SH-SY5Y (cell line): Measurements from ENCODE around the gene ADTRP.

Source experiments
- GATA2 ChIP-seq: IDR thresholded peaks from 2 replicates; pipeline ENCODE4 v1.6.1; 2011; ENCODE audit warnings: mild to moderate bottlenecking, low read depth, low read length
- GATA3 ChIP-seq: IDR thresholded peaks from 2 replicates; pipeline ENCODE4 v1.6.1; 2011; ENCODE audit warnings: low read depth, mild to moderate bottlenecking, low read length, moderate library complexity

DNA sequence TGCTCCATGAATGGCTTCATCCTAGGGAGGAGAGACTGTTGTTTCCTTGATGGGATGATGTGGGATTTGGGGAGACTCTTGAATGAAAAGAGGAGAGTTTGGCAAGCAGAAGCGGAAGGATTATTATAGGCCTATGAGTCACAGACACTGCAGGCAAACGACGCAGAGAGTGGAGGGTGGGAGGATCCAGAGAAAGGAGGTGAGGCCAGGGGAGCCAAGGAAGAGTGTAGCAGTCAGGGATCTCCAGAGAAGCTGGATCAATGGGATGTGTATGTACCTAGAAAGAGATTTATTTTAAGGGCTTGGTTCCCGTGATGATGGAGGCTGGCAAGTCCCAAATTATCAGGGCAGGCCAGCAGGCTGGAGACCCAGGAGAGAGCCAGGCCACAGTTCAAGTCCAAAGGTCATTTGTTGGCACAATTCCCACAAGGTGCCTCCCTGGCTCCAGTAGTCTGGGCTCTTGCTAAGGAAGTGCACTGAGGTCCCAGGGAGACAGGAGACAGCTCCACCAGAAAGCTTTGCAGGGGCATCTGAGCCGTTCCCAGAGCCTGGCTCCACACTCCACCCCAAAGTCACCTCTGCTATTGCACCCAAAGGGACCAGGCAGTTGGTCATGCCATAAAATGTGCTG is 76.0 kb downstream of the ADTRP start:
- TF ChIP-seq GATA2 (no peak), GATA3 (no peak)
